GM13977 (cell line): ENCODE results near the gene VEGFA.

Experiments used
- DNase-seq: peaks from one replicate; pipeline ENCODE4 v3.0.0; 2012; ENCODE audit warnings: low spot score
- CTCF ChIP-seq: IDR thresholded peaks from 2 replicates; pipeline ENCODE4 v1.5.1; 2012; ENCODE audit warnings: mild to moderate bottlenecking, control low read depth; ENCODE audit not compliant: insufficient read depth; ENCODE audit errors: extremely low read depth, missing control alignments
- in situ Hi-C: fragments of 300-500 bp; cut with MboI; formaldehyde crosslinking; loops from one replicate; pipeline ENCODE4 v1.12.0; 2022; ENCODE audit warnings: low sequenced_read_pairs, low pct_unique_long_range_greater_than_20kb, mixed read lengths, inconsistent platforms; ENCODE audit not compliant: unreplicated experiment

The VEGFA gene

GRCh38 chr6:43762966-43763695 lies 6.9 kb upstream of the VEGFA start:
- in situ Hi-C loops, result no loop called here
- no peak for TF ChIP-seq CTCF
- DNase-seq, result no peak

- TF ChIP-seq CTCF, result no peak
- in situ Hi-C loops, result no loop called here
- no peak for DNase-seq
These were observed 6.0 kb upstream of the VEGFA start for GRCh38 chr6:43763812-43764522.

GRCh38 chr6:43764772-43765171 lies 5.2 kb upstream of the VEGFA start:
- in situ Hi-C loops, result no loop called here
- TF ChIP-seq CTCF, result no peak
- DNase-seq, result no peak

- DNase-seq, result no peak
- no peak for TF ChIP-seq CTCF
- in situ Hi-C loops, result no loop called here
These were observed 4.1 kb upstream of the VEGFA start for GRCh38 chr6:43765776-43766499.

GRCh38 chr6:43766500-43766853 lies 3.5 kb upstream of the VEGFA start:
- TF ChIP-seq CTCF, result no peak
- DNase-seq, result no peak
- in situ Hi-C loops, result no loop called here

- no peak for DNase-seq
- in situ Hi-C loops, result no loop called here
- TF ChIP-seq CTCF, result no peak
These were observed 3.0 kb upstream of the VEGFA start for GRCh38 chr6:43766964-43767461.
